Measurements from ENCODE around the gene TTBK2.

- TF ChIP-seq CTCF (IDR thresholded peaks at IDR 0.05 in 2 of 3, conservative IDR thresholded peaks at IDR 0.05 in 1 of 3; ENCODE audit: borderline replicate concordance in 1 of 3, insufficient read depth in 1 of 3, low read depth in 2 of 3, low read length in 2 of 3) (no peak), SIN3A (IDR thresholded peaks at IDR 0.05; ENCODE audit: low read depth) (no peak), EGR1 (IDR thresholded peaks at IDR 0.05; ENCODE audit: low read depth) (no peak), POLR2A (IDR thresholded peaks at IDR 0.05; ENCODE audit: borderline replicate concordance, extremely low read depth, insufficient read depth, insufficient read length) (no peak), POLR2AphosphoS5 (IDR thresholded peaks at IDR 0.05; ENCODE audit: low read depth, low read length) (no peak), MAX (IDR thresholded peaks at IDR 0.05) (no peak)
Observed at GRCh38 chr15:42849836-42850235, 70.7 kb downstream of the TTBK2 start.
